HFF-Myc (cell line): ENCODE data around the gene CX3CL1.

ENCODE experiments used
- DNase-seq: peaks from one replicate; pipeline ENCODE4 v3.0.0-alpha.2; 2011; ENCODE audit warnings: low read depth; ENCODE audit errors: extremely low read depth
- H3K4me3 ChIP-seq: replicated peaks from 2 replicates; pipeline ENCODE4 v1.5.1; 2011; ENCODE audit warnings: low read depth, mild to moderate bottlenecking, control low read depth, low read length
- CTCF ChIP-seq: IDR thresholded peaks from 2 replicates; pipeline ENCODE4 v1.5.1; 2012; ENCODE audit warnings: mild to moderate bottlenecking, low read depth, low read length, control low read depth; ENCODE audit errors: missing control alignments

CX3CL1 gene

GRCh38 chr16:57376313-57376818, 4.1 kb downstream of the CX3CL1 start:
- no peak overlapping the region for H3K4me3 ChIP-seq
- TF ChIP-seq CTCF = no peak
- DNase-seq = no peak

- no peak for TF ChIP-seq CTCF
- no peak for DNase-seq
- H3K4me3 ChIP-seq = no peak overlapping the region
Measured at GRCh38 chr16:57377080-57377841, 5.0 kb downstream of the CX3CL1 start.

GRCh38 chr16:57379579-57379978, 7.3 kb downstream of the CX3CL1 start:
- no peak for TF ChIP-seq CTCF
- H3K4me3 ChIP-seq = no peak overlapping the region
- no peak for DNase-seq

GRCh38 chr16:57380671-57381462, 8.6 kb downstream of the CX3CL1 start:
- no peak for TF ChIP-seq CTCF

GRCh38 chr16:57381791-57382534, 9.7 kb downstream of the CX3CL1 start:
- no peak for DNase-seq
- no peak for TF ChIP-seq CTCF
- no peak overlapping the region for H3K4me3 ChIP-seq

More at GRCh38 chr16:57380671-57381462, 8.6 kb downstream of the CX3CL1 start:
- DNase-seq = no peak
- no peak overlapping the region for H3K4me3 ChIP-seq

GRCh38 chr16:57382535-57383275, 10.4 kb downstream of the CX3CL1 start:
- TF ChIP-seq CTCF = no peak
- DNase-seq = no peak
- no peak overlapping the region for H3K4me3 ChIP-seq
